Astrocyte of the cerebellum (primary cell): ENCODE data around the gene PHF12.

Source experiments
- DNase-seq: peaks from one replicate; pipeline ENCODE4 v3.0.0-alpha.2; 2011; ENCODE audit warnings: low read depth
- H3K4me3 ChIP-seq: 2 replicates; pipeline ENCODE4 v1.5.1; 2011; ENCODE audit warnings: mild to moderate bottlenecking, low read depth, low read length, moderate library complexity
- CTCF ChIP-seq: IDR thresholded peaks from 2 replicates; pipeline ENCODE4 v1.5.1; 2012; ENCODE audit warnings: low read length, low read depth, moderate library complexity, mild to moderate bottlenecking; ENCODE audit errors: missing control alignments
- in situ Hi-C: cut with HindIII; loops from 2 replicates; pipeline ENCODE4 v1.10.0; 2017; ENCODE audit warnings: low sequenced_read_pairs

The PHF12 gene

GRCh38 chr17:28874750-28875149 is 76.6 kb downstream of the PHF12 start:
- no peak for DNase-seq
- no peak for TF ChIP-seq CTCF
- in situ Hi-C loops: loop anchor here (5.0 kb wide), 1 partner anchor 87 kb away; no protein-coding TSS in a partner anchor
- H3K4me3 ChIP-seq: no peak overlapping the region

DNA sequence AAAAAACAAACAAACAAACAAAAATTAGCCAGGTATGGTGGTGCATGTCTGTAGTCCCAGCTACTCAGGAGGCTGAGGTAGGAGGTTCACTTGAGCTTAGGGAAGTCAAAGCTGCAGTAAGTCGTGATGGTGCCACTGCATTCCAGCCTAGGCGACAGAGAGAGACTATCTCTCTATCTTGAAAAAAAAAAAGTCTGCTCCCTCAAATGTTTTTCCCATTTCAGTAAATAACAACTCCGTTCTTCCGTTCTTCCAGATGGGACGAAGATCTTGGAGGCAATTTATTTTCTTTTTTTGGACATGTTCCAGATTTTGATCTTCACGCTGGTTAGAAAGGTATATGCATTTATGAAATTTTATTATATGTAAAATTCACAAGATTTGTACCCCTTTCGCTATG is 77.5 kb downstream of the PHF12 start:
- no peak for TF ChIP-seq CTCF
- no peak for DNase-seq
- H3K4me3 ChIP-seq: no peak overlapping the region
- in situ Hi-C loops: no loop called here

DNA sequence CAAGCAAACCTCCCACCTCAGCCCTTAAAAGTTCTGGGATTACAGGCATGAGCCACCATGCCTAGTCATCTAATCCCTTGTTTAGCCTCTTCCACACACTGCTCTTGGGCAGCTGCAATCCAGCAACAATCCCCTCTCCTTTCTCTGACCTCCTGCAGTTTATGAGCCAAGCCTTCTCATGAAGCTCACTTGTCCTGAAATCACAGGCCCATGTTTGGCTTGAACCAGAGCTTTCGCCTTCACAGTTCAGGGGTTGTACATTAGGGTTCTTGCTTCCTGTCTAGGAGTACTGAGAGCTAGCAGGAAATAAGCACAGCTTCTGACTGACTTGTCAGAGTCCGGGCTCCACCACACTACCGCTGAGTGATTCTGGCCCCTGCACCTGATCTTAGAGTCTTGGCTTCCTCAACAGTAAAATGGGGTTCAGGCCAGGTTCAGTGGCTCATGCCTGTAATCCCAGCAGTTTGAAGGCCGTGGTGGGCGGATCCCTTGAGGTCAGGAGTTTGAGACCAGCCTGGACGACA is 80.2 kb downstream of the PHF12 start:
- no peak for TF ChIP-seq CTCF
- no peak for DNase-seq
- in situ Hi-C loops: no loop called here
- no peak overlapping the region for H3K4me3 ChIP-seq

- no peak overlapping the region for H3K4me3 ChIP-seq
- in situ Hi-C loops: loop anchor here (5.0 kb wide), 2 partner anchors 40 to 50 kb away; no protein-coding TSS in a partner anchor
- no peak for DNase-seq
- no peak for TF ChIP-seq CTCF
Measured at GRCh38 chr17:28867276-28867675, 84.0 kb downstream of the PHF12 start.

GRCh38 chr17:28865946-28866752 is 85.2 kb downstream of the PHF12 start:
- in situ Hi-C loops: loop anchor here (5.0 kb wide), 2 partner anchors 41 to 49 kb away; no protein-coding TSS in a partner anchor
- no peak for DNase-seq
- H3K4me3 ChIP-seq: no peak overlapping the region
- no peak for TF ChIP-seq CTCF

GRCh38 chr17:28864991-28865849 is 86.1 kb downstream of the PHF12 start:
- no peak for TF ChIP-seq CTCF
- DNase-seq: no peak
- no peak overlapping the region for H3K4me3 ChIP-seq
- in situ Hi-C loops: loop anchor here (5.0 kb wide), 2 partner anchors 42 to 48 kb away; no protein-coding TSS in a partner anchor
